ENCODE data around the gene ALPK3.

The ALPK3 gene

DNA sequence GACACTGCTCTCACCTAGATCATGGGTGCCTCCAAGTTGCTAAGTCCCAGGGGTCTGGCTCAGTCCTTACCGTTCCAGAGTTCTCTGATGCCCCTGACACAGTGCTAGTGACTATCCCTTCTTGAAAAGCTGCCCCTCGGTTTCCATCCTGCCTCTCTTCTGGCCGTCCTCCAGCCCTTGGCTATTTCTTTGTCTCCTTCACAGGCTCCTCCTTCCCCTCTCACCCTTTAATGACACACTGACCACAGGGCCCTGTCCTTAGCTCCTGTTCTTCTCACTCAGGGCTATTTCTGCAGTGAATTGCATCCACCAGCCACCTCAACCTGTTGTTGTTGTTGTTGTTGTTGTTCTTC is 98.4 kb downstream of the ALPK3 start:
- peak overlapping the region; percentile 36; the same call in 1 of the 2 replicates for H3K27ac ChIP-seq

DNA sequence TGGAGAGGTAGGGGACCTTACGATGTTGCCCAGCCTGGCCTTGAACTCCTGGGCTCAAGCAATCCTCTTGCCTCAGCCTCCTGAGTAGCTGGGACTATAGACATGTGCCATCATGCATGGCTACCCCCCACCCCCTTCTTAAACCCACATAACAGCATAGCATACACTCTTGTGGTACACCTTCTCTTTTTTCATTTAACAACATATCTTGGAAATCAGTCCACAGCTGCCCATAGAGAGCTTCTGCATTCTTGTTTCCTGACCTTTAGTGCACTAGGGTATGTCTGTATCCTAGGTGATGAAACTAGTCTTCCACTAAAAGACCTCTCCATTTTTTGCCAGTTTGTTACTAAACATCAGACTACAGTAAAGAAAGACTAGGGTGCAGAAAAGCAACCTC is 100.3 kb downstream of the ALPK3 start:
- no peak for TF ChIP-seq ZFX (IDR thresholded peaks at IDR 0.05; ENCODE audit: borderline replicate concordance)
- TF ChIP-seq, protein P1, sequence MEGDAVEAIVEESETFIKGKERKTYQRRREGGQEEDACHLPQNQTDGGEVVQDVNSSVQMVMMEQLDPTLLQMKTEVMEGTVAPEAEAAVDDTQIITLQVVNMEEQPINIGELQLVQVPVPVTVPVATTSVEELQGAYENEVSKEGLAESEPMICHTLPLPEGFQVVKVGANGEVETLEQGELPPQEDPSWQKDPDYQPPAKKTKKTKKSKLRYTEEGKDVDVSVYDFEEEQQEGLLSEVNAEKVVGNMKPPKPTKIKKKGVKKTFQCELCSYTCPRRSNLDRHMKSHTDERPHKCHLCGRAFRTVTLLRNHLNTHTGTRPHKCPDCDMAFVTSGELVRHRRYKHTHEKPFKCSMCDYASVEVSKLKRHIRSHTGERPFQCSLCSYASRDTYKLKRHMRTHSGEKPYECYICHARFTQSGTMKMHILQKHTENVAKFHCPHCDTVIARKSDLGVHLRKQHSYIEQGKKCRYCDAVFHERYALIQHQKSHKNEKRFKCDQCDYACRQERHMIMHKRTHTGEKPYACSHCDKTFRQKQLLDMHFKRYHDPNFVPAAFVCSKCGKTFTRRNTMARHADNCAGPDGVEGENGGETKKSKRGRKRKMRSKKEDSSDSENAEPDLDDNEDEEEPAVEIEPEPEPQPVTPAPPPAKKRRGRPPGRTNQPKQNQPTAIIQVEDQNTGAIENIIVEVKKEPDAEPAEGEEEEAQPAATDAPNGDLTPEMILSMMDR (IDR thresholded peaks at IDR 0.05): no peak

More for the DNA sequence above, 98.4 kb downstream of the ALPK3 start:
- no peak for TF ChIP-seq ZFX (IDR thresholded peaks at IDR 0.05; ENCODE audit: borderline replicate concordance)
- TF ChIP-seq, protein P1 (IDR thresholded peaks at IDR 0.05): no peak

DNA sequence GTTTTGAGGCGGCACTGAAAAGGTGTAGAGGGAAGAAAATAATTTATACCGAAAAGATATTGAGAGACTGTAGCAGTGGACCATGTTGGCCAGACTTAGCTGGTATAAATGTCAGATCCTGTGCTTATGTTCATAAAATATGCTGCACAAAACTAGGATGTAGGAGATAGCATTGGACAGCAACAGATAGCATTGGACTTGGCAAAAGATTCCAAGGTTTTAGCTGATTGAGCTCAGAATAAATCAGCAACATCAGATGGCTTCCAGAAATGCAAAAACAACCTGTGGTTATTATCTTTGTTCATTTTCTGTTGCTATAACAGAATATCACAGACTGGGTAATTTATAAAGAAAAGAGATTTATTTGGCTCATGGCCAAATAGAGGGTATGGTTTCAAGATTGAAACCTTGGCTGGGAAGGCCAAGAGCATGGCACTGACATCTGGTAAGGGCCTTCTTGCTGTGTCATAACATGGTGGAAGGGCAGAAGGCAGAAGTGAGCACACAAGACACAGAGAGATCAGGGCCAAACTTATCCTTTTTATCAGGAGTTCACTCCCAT is 102.0 kb downstream of the ALPK3 start:
- TF ChIP-seq, protein P1 (IDR thresholded peaks at IDR 0.05): no peak
- TF ChIP-seq ZFX (IDR thresholded peaks at IDR 0.05; ENCODE audit: borderline replicate concordance): no peak
- no peak overlapping the region for H3K27ac ChIP-seq

More for the DNA sequence above, 100.3 kb downstream of the ALPK3 start:
- H3K27ac ChIP-seq: no peak overlapping the region

DNA sequence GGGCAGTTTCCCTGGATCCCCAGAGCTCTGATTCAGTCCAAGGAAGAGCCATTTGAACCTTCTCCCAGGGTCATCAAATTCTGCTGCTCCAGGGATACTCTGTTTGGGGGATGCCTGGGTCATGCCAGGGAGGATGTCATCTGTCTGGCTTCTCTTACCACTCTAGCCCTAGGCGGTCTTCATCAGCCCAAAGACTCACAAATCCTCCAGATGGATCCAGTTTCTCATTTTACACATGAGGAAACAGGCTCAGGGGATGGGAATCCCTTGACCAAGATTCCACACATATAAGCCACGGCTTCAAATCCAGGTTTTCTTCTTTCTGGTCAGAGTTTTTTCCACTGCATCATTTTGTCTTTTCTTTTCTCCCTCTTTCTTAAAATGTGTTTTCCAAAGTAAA is 104.0 kb downstream of the ALPK3 start:
- H3K27ac ChIP-seq: no peak overlapping the region
- no peak for TF ChIP-seq ZFX (IDR thresholded peaks at IDR 0.05; ENCODE audit: borderline replicate concordance)
- TF ChIP-seq, protein P1 (IDR thresholded peaks at IDR 0.05): no peak

DNA sequence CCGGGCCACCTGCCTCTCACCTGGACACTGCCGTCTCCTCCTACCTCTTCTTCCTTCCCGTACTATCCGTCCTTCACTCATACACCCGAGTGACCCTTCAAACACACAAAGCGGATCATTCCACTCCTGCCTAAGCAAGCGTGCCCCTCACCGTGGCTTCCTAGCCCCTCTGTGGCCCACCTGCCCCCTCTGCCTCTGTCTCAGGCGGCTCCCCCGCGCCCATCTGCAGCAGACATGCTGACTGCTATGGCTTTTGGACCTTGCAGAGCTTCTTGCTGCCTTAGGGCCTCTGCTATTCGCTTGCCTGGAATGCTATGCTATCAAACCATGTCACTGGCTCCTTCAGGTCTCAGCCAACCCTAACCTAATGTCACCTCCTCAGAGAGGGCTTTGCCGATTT is 105.4 kb downstream of the ALPK3 start:
- H3K27ac ChIP-seq: no peak overlapping the region
- TF ChIP-seq ZFX (IDR thresholded peaks at IDR 0.05; ENCODE audit: borderline replicate concordance): no peak
- TF ChIP-seq, protein P1 (IDR thresholded peaks at IDR 0.05): no peak

Measured in 22Rv1 (cell line).